ENCODE data around the gene GATC.

- TF ChIP-seq POLR2A (IDR thresholded peaks at IDR 0.05): no peak
- TF ChIP-seq, protein P1, sequence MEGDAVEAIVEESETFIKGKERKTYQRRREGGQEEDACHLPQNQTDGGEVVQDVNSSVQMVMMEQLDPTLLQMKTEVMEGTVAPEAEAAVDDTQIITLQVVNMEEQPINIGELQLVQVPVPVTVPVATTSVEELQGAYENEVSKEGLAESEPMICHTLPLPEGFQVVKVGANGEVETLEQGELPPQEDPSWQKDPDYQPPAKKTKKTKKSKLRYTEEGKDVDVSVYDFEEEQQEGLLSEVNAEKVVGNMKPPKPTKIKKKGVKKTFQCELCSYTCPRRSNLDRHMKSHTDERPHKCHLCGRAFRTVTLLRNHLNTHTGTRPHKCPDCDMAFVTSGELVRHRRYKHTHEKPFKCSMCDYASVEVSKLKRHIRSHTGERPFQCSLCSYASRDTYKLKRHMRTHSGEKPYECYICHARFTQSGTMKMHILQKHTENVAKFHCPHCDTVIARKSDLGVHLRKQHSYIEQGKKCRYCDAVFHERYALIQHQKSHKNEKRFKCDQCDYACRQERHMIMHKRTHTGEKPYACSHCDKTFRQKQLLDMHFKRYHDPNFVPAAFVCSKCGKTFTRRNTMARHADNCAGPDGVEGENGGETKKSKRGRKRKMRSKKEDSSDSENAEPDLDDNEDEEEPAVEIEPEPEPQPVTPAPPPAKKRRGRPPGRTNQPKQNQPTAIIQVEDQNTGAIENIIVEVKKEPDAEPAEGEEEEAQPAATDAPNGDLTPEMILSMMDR (IDR thresholded peaks at IDR 0.05): no peak
Observed at GRCh38 chr12:120417917-120418580, 28.2 kb upstream of the GATC start.

All from body of pancreas (tissue), 4 donors.